ENCODE measurements around the gene RILPL2. TPM values are rescaled to one million over a fixed set of nuclear protein-coding genes. Genes with fewer than 3 reads are reported as not detected.
A peak's percentile ranks its signal among the peaks of the same experiment; 100 is the strongest.

RILPL2 gene
- total and polyA plus RNA-seq, 9 of the 15 experiments (the other 6 are each of a cell fraction or from before 2014, with no cell fraction given) = 0.61 to 5.8 (median 4.3) TPM

GRCh38 chr12:123387508-123388176 lies 48.8 kb downstream of the RILPL2 start (continued):
- TF ChIP-seq TEAD4 (IDR thresholded peaks at IDR 0.05; ENCODE audit: low read length) (peak; percentile 89), TEAD4 (CRISPR knock-in tag; IDR thresholded peaks at IDR 0.05; ENCODE audit: borderline replicate concordance) (no peak), IRF2 (CRISPR knock-in tag; IDR thresholded peaks at IDR 0.05) (no peak), NFATC3 (IDR thresholded peaks at IDR 0.05) (no peak), MBD2 (IDR thresholded peaks at IDR 0.05; ENCODE audit: borderline replicate concordance, low read depth) (peak; percentile 64; the same call in 1 of the 2 replicates), SMAD1 (IDR thresholded peaks at IDR 0.05; ENCODE audit: low read depth, low read length, partially characterized antibody) (peak; percentile 3), CBFB (CRISPR knock-in tag; IDR thresholded peaks at IDR 0.05) (no peak; the same call in 1 of the 2 replicates), KDM1A (IDR thresholded peaks at IDR 0.05) (peak; percentile 91 to 92), HNRNPUL1 (IDR thresholded peaks at IDR 0.05; ENCODE audit: low read length) (no peak), LEF1 (IDR thresholded peaks at IDR 0.05) (0 out of 2 replicates have a peak, but pooled peaks have one; percentile 19), RUNX1 (IDR thresholded peaks at IDR 0.05; ENCODE audit: low read depth) (no peak), SMARCA5 (IDR thresholded peaks at IDR 0.05) (no peak; the same call in 1 of the 2 replicates), MAX (CRISPR knock-in tag; IDR thresholded peaks at IDR 0.05) (no peak), SLC30A9 (CRISPR knock-in tag; IDR thresholded peaks at IDR 0.05) (no peak), MTA1 (IDR thresholded peaks at IDR 0.05; ENCODE audit: borderline replicate concordance) (no peak), TEAD2 (tag; IDR thresholded peaks at IDR 0.05) (no peak), MAFK (IDR thresholded peaks at IDR 0.05; ENCODE audit: low read length) (no peak; the same call in none of the 2 replicates), ZNF695 (CRISPR knock-in tag; IDR thresholded peaks at IDR 0.05) (no peak), ASH1L (IDR thresholded peaks at IDR 0.05; ENCODE audit: borderline replicate concordance, low read depth, partially characterized antibody) (no peak), KAT8 (IDR thresholded peaks at IDR 0.05; ENCODE audit: low read depth) (no peak), C11orf30 (IDR thresholded peaks at IDR 0.05; ENCODE audit: low read depth) (peak; percentile 87)
- TF ChIP-seq, protein P1, sequence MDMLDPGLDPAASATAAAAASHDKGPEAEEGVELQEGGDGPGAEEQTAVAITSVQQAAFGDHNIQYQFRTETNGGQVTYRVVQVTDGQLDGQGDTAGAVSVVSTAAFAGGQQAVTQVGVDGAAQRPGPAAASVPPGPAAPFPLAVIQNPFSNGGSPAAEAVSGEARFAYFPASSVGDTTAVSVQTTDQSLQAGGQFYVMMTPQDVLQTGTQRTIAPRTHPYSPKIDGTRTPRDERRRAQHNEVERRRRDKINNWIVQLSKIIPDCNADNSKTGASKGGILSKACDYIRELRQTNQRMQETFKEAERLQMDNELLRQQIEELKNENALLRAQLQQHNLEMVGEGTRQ (CRISPR knock-in tag; IDR thresholded peaks at IDR 0.05) = no peak
- TF ChIP-seq, protein P2, sequence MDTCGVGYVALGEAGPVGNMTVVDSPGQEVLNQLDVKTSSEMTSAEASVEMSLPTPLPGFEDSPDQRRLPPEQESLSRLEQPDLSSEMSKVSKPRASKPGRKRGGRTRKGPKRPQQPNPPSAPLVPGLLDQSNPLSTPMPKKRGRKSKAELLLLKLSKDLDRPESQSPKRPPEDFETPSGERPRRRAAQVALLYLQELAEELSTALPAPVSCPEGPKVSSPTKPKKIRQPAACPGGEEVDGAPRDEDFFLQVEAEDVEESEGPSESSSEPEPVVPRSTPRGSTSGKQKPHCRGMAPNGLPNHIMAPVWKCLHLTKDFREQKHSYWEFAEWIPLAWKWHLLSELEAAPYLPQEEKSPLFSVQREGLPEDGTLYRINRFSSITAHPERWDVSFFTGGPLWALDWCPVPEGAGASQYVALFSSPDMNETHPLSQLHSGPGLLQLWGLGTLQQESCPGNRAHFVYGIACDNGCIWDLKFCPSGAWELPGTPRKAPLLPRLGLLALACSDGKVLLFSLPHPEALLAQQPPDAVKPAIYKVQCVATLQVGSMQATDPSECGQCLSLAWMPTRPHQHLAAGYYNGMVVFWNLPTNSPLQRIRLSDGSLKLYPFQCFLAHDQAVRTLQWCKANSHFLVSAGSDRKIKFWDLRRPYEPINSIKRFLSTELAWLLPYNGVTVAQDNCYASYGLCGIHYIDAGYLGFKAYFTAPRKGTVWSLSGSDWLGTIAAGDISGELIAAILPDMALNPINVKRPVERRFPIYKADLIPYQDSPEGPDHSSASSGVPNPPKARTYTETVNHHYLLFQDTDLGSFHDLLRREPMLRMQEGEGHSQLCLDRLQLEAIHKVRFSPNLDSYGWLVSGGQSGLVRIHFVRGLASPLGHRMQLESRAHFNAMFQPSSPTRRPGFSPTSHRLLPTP (IDR thresholded peaks at IDR 0.05; ENCODE audit: borderline replicate concordance, extremely low read depth, insufficient read length) = no peak
- TF ChIP-seq, protein P3, sequence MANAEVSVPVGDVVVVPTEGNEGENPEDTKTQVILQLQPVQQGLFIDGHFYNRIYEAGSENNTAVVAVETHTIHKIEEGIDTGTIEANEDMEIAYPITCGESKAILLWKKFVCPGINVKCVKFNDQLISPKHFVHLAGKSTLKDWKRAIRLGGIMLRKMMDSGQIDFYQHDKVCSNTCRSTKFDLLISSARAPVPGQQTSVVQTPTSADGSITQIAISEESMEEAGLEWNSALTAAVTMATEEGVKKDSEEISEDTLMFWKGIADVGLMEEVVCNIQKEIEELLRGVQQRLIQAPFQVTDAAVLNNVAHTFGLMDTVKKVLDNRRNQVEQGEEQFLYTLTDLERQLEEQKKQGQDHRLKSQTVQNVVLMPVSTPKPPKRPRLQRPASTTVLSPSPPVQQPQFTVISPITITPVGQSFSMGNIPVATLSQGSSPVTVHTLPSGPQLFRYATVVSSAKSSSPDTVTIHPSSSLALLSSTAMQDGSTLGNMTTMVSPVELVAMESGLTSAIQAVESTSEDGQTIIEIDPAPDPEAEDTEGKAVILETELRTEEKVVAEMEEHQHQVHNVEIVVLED (CRISPR knock-in tag; IDR thresholded peaks at IDR 0.05) = no peak

Data from K562 (cell line).